Erythroblast (primary cell): ENCODE data around the gene SRGAP3.

Experiments
- GATA1 ChIP-seq: IDR thresholded peaks from 2 replicates; pipeline ENCODE4 v1.6.1; 2011; ENCODE audit warnings: low read depth, mild to moderate bottlenecking, control low read depth, low read length, moderate library complexity
- POLR2A ChIP-seq: IDR thresholded peaks from 2 replicates; pipeline ENCODE4 v1.6.1; 2011; ENCODE audit warnings: mild to moderate bottlenecking, low read length

DNA sequence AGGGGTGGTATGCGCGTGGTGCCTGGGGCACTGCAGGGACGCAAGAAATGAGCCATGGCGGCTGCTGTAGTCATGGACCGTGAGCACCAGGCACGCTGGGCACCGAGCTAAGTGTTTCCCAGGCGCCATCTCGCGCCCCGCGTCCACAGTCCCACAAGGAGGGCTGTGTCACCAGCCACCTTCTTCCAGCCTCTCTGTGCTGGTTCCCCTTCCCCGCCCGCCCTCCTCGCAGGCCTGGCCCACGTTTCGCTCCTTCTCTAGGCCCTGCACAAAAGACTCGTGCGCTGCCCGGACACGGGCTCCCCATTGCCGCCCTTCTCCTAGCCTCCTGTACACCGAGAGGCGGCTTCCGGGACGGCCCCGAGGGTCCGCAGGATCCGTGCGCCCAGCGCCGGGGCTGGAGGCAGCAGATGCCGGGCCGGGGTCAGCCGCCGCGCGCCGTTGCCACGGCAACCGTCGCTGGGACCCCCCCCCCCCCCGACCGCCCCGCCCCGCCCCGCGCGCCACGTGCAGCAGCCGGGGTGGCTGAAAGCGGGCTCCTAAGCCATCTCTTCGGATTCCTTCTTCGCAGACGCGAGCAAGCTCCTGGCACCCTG lies 113.4 kb downstream of the SRGAP3 start:
- no peak for TF ChIP-seq POLR2A
- no peak for TF ChIP-seq GATA1
